IMR-90 (cell line): ENCODE measurements around the gene PLCH1. TPM values are rescaled to one million over a fixed set of nuclear protein-coding genes. Genes with fewer than 3 reads are reported as not detected.

Source experiments
- ATAC-seq: fragments of 200-7000 bp; cut with Tn5 transposase; 2 replicates; pipeline ENCODE4 v1.9.1; 2020; ENCODE audit warnings: low read depth, mild to moderate bottlenecking, moderate library complexity
- BruUV-seq: library from RNA; stranded (reverse); fragments of 400-500 nt; replicated peaks from 2 replicates; lab custom pipeline; 2021; lab: Mats Ljungman, UMichigan
- CTCF ChIA-PET: fragments of 300-600 bp; formaldehyde crosslinking; extraction: SDS; loops from one replicate; lab custom pipeline; 2021; ENCODE audit warnings: antibody characterized with exemption; lab: Yijun Ruan, JAX
- POLR2A ChIA-PET: fragments of 300-600 bp; sonication (Branson Sonifier 250); formaldehyde crosslinking; loops from one replicate; lab custom pipeline; 2022; ENCODE audit warnings: antibody characterized with exemption; ENCODE audit not compliant: unreplicated experiment; lab: Charles Lee
- DNase-seq: peaks from one replicate; pipeline ENCODE4 v3.0.0; 2013
- H2AFZ ChIP-seq: replicated peaks from 2 replicates; pipeline ENCODE3; 2013; ENCODE audit warnings: low read length, mild to moderate bottlenecking; ENCODE audit not compliant: poor library complexity
- H2AK5ac ChIP-seq: 2 replicates; pipeline ENCODE4 v1.6.1; 2013; ENCODE audit warnings: low read depth, low read length, inconsistent platforms
- H2AK9ac ChIP-seq: replicated peaks from 2 replicates; pipeline ENCODE3; 2013; ENCODE audit warnings: mild to moderate bottlenecking, low read depth, low read length, moderate library complexity; ENCODE audit not compliant: poor library complexity
- H2BK120ac ChIP-seq: 2 replicates; pipeline ENCODE4 v1.6.1; 2013; ENCODE audit warnings: low read depth, low read length, inconsistent platforms
- H2BK15ac ChIP-seq: 3 replicates; pipeline ENCODE4 v1.6.1; 2013; ENCODE audit warnings: low read depth, low read length, inconsistent platforms
- H2BK20ac ChIP-seq: 2 replicates; pipeline ENCODE4 v1.6.1; 2013; ENCODE audit warnings: low read depth, mild to moderate bottlenecking, inconsistent platforms, low read length, moderate library complexity
- H2BK5ac ChIP-seq: 2 replicates; pipeline ENCODE4 v1.6.1; 2013; ENCODE audit warnings: mild to moderate bottlenecking, low read depth, low read length, inconsistent platforms; ENCODE audit not compliant: poor library complexity, severe bottlenecking
- H3K14ac ChIP-seq: replicated peaks from 2 replicates; pipeline ENCODE4 v1.6.1; 2013; ENCODE audit warnings: low read depth, low read length, inconsistent platforms
- H3K18ac ChIP-seq: 2 replicates; pipeline ENCODE4 v1.6.1; 2013; ENCODE audit warnings: low read depth, low read length, control low read depth
- H3K23ac ChIP-seq: 2 replicates; pipeline ENCODE4 v1.6.1; 2013; ENCODE audit warnings: low read depth, low read length, inconsistent platforms
- H3K27ac ChIP-seq: 2 replicates; pipeline ENCODE4 v1.5.1; 2013; ENCODE audit warnings: mild to moderate bottlenecking, control low read depth, low read length; ENCODE audit not compliant: insufficient read depth
- H3K27me3 ChIP-seq: 2 replicates; pipeline ENCODE4 v1.6.1; 2013; ENCODE audit warnings: low read length; ENCODE audit not compliant: control insufficient read depth, insufficient read depth
- H3K36me3 ChIP-seq: 2 replicates; pipeline ENCODE4 v1.6.1; 2013; ENCODE audit warnings: low read length, mixed read lengths; ENCODE audit not compliant: control insufficient read depth, insufficient read depth
- H3K4ac ChIP-seq: 2 replicates; pipeline ENCODE4 v1.6.1; 2013; ENCODE audit warnings: low read depth, low read length, inconsistent platforms
- H3K4me1 ChIP-seq: 2 replicates; pipeline ENCODE4 v1.6.1; 2013; ENCODE audit warnings: low read length, mixed read lengths; ENCODE audit not compliant: control insufficient read depth, insufficient read depth
- H3K4me2 ChIP-seq: 2 replicates; pipeline ENCODE4 v1.6.1; 2013; ENCODE audit warnings: low read depth, mild to moderate bottlenecking, control low read depth, low read length, moderate library complexity
- H3K4me3 ChIP-seq: 2 replicates; pipeline ENCODE4 v1.5.1; 2013; ENCODE audit warnings: low read depth, mild to moderate bottlenecking, control low read depth, low read length, moderate library complexity; ENCODE audit not compliant: insufficient read depth
- H3K56ac ChIP-seq: 2 replicates; pipeline ENCODE4 v1.6.1; 2013; ENCODE audit warnings: low read length, inconsistent platforms; ENCODE audit not compliant: insufficient read depth; ENCODE audit errors: extremely low read depth
- H3K79me1 ChIP-seq, 2 experiments: 2 replicates each; pipeline ENCODE4 v1.6.1; 2013; ENCODE audit warnings: low read length in 2 of 2, inconsistent platforms in 1 of 2, low read depth in 1 of 2
- H3K9ac ChIP-seq: 2 replicates; pipeline ENCODE4 v1.6.1; 2013; ENCODE audit warnings: low read depth, low read length, control low read depth
- H3K9me1 ChIP-seq: 2 replicates; pipeline ENCODE4 v1.6.1; 2013; ENCODE audit warnings: low read length, inconsistent platforms; ENCODE audit not compliant: insufficient read depth
- H3K9me3 ChIP-seq: 2 replicates; pipeline ENCODE4 v1.6.1; 2013; ENCODE audit warnings: low read length; ENCODE audit not compliant: control insufficient read depth, insufficient read depth
- H4K20me1 ChIP-seq: 2 replicates; pipeline ENCODE4 v1.6.1; 2013; ENCODE audit warnings: low read length, inconsistent platforms; ENCODE audit not compliant: insufficient read depth
- H4K5ac ChIP-seq: 2 replicates; pipeline ENCODE4 v1.6.1; 2013; ENCODE audit warnings: mild to moderate bottlenecking, low read depth, low read length, control low read depth
- H4K8ac ChIP-seq, 2 experiments: 2 replicates each; pipeline ENCODE4 v1.6.1; 2013; ENCODE audit warnings: low read depth in 2 of 2, low read length in 2 of 2, control low read depth in 1 of 2, inconsistent platforms in 1 of 2
- H4K91ac ChIP-seq: 2 replicates; pipeline ENCODE4 v1.6.1; 2013; ENCODE audit warnings: low read depth, low read length, inconsistent platforms; ENCODE audit not compliant: insufficient read depth
- BHLHE40 ChIP-seq: fragments of 150-350 bp; IDR thresholded peaks from 2 replicates; pipeline ENCODE4 v1.6.1; 2016; ENCODE audit warnings: mild to moderate bottlenecking, low read depth, low read length
- CEBPB ChIP-seq: IDR thresholded peaks from 2 replicates; pipeline ENCODE4 v1.6.1; 2012; ENCODE audit warnings: low read depth, low read length, improper control_type of control experiment
- CHD1 ChIP-seq: IDR thresholded peaks from 2 replicates; pipeline ENCODE4 v1.6.1; 2012; ENCODE audit warnings: low read depth, low read length, improper control_type of control experiment
- CTCF ChIP-seq: conservative IDR thresholded peaks from 2 replicates; pipeline ENCODE4 v1.5.1; 2012; ENCODE audit warnings: mild to moderate bottlenecking, low read depth, low read length, improper control_type of control experiment
- FOS ChIP-seq: fragments of 150-350 bp; IDR thresholded peaks from 2 replicates; pipeline ENCODE4 v1.6.1; 2016; ENCODE audit warnings: low read depth, low read length
- MAFK ChIP-seq: IDR thresholded peaks from 2 replicates; pipeline ENCODE4 v1.6.1; 2012; ENCODE audit warnings: low read depth, low read length, improper control_type of control experiment
- MAZ ChIP-seq: IDR thresholded peaks from 2 replicates; pipeline ENCODE4 v1.6.1; 2012; ENCODE audit warnings: low read depth, mild to moderate bottlenecking, low read length, improper control_type of control experiment, moderate library complexity, borderline replicate concordance
- MXI1 ChIP-seq: IDR thresholded peaks from 2 replicates; pipeline ENCODE4 v1.6.1; 2012; ENCODE audit warnings: low read depth, mild to moderate bottlenecking, low read length, moderate library complexity, borderline replicate concordance
- NFE2L2 ChIP-seq: fragments of 150-350 bp; IDR thresholded peaks from 2 replicates; pipeline ENCODE4 v1.6.1; 2016; ENCODE audit warnings: low read depth, mild to moderate bottlenecking, low read length
- POLR2A ChIP-seq: IDR thresholded peaks from 2 replicates; pipeline ENCODE4 v1.6.1; 2012; ENCODE audit warnings: mild to moderate bottlenecking, low read depth, low read length
- RAD21 ChIP-seq: IDR thresholded peaks from 2 replicates; pipeline ENCODE4 v1.6.1; 2012; ENCODE audit warnings: low read length, improper control_type of control experiment
- RCOR1 ChIP-seq: IDR thresholded peaks from 2 replicates; pipeline ENCODE4 v1.6.1; 2012; ENCODE audit warnings: mild to moderate bottlenecking, low read length, improper control_type of control experiment; ENCODE audit not compliant: insufficient replicate concordance
- RFX5 ChIP-seq: IDR thresholded peaks from 2 replicates; pipeline ENCODE4 v1.8.0; 2012; ENCODE audit warnings: low read depth, mild to moderate bottlenecking, low read length, moderate library complexity
- SMC3 ChIP-seq: fragments of 150-350 bp; IDR thresholded peaks from 2 replicates; pipeline ENCODE4 v1.6.1; 2016; ENCODE audit warnings: low read depth, mild to moderate bottlenecking, antibody characterized with exemption, low read length, moderate library complexity
- WGBS, 2 experiments: methylation state at CpG; one replicate each; pipeline versions ENCODE4 v1.1.5 to v1.1.7; 2013; ENCODE audit warnings: missing lambda C conversion rate in 2 of 2; ENCODE audit not compliant: insufficient read length in 1 of 2; ENCODE audit errors: extremely low coverage in 2 of 2; 5-methylcytosine and 5-hydroxymethylcytosine counted together
- dilution Hi-C: fragments of 300-500 bp; cut with HindIII; formaldehyde crosslinking; loops from one replicate; pipeline ENCODE4 v1.14.3; 2018; ENCODE audit warnings: low sequenced_read_pairs; ENCODE audit not compliant: unreplicated experiment
- in situ Hi-C: fragments of 300-500 bp; cut with MboI; formaldehyde crosslinking; loops from 3 replicates; pipeline ENCODE4 v1.14.3; 2019; ENCODE audit warnings: low sequenced_read_pairs, inconsistent platforms, mixed read lengths
- intact Hi-C: fragments of 100-400 bp; cut with micrococcal nuclease; formaldehyde crosslinking; loops from 2 replicates; pipeline ENCODE4 v1.10.0; 2022
- polyA plus RNA-seq, 3 experiments: library from polyadenylated mRNA; depleted of rRNA; stranded (reverse); fragments of >200 nt; gene quantifications; 2 replicates each; pipeline ENCODE4 v1.2.3, GENCODE V29; 2012; ENCODE audit warnings: low replicate concordance in 1 of 3
- total RNA-seq: library from RNA; depleted of rRNA; stranded (reverse); fragments of >200 nt; gene quantifications from 2 replicates; pipeline ENCODE4 v1.2.3, GENCODE V29; 2012
- TF ChIP-seq, protein P1 (sequence below): fragments of 150-350 bp; IDR thresholded peaks from 2 replicates; pipeline ENCODE4 v1.6.1; 2017; ENCODE audit warnings: mild to moderate bottlenecking, antibody characterized with exemption, low read length, low read depth

The PLCH1 gene
- total and polyA plus RNA-seq, 2 of the 4 experiments (the other 2 are of a cell fraction), result not detected

- dilution Hi-C loops, result no loop called here
- no peak overlapping the region for H2AFZ ChIP-seq
- H2BK120ac ChIP-seq, result no peak overlapping the region
- H4K8ac ChIP-seq, result no peak overlapping the region
- H4K5ac ChIP-seq, result no peak overlapping the region
- ChIA-PET CTCF (interaction anchor here (1.1 kb wide), 1 partner anchor 45 kb away, joined by 4 read pairs; the partner anchor contains the start of gene C3orf33), POLR2A (no interaction called here)
- no peak for DNase-seq
- H3K4me1 ChIP-seq, result no peaks in the 10 kb centered on the region
- in situ Hi-C loops, result no loop called here
- no peak for ATAC-seq
- TF ChIP-seq, protein P1, sequence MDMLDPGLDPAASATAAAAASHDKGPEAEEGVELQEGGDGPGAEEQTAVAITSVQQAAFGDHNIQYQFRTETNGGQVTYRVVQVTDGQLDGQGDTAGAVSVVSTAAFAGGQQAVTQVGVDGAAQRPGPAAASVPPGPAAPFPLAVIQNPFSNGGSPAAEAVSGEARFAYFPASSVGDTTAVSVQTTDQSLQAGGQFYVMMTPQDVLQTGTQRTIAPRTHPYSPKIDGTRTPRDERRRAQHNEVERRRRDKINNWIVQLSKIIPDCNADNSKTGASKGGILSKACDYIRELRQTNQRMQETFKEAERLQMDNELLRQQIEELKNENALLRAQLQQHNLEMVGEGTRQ, result no peak
- TF ChIP-seq CTCF, result no peak
- TF ChIP-seq CHD1, result no peak
- no peak for TF ChIP-seq MAZ
- no peak for TF ChIP-seq RAD21
- TF ChIP-seq NFE2L2, result no peak
- no peak for TF ChIP-seq FOS
- TF ChIP-seq CEBPB, result no peak
- TF ChIP-seq RCOR1, result no peak
- no peak for TF ChIP-seq MXI1
- no peak for TF ChIP-seq RFX5
- TF ChIP-seq MAFK, result no peak
- TF ChIP-seq SMC3, result no peak
- no peak for TF ChIP-seq BHLHE40
- TF ChIP-seq POLR2A, result no peak
- H3K4me2 ChIP-seq, result no peak overlapping the region
- no peaks in the 10 kb centered on the region for H3K9me3 ChIP-seq
- no peaks in the 10 kb centered on the region for H3K9me1 ChIP-seq
- H2BK5ac ChIP-seq, result no peak overlapping the region
- no peaks in the 10 kb centered on the region for H3K27me3 ChIP-seq
- H3K14ac ChIP-seq, result no peak overlapping the region
- H3K23ac ChIP-seq, result no peak overlapping the region
- H3K18ac ChIP-seq, result no peak overlapping the region
- no peak overlapping the region for H2AK9ac ChIP-seq
- H3K27ac ChIP-seq, result no peak overlapping the region
- H3K79me1 ChIP-seq, result no peaks in the 10 kb centered on the region
- WGBS, 2 experiments, result no CpG with 5 or more reads among the region's 4 CpGs
- H4K20me1 ChIP-seq, result no peaks in the 10 kb centered on the region
- no peak overlapping the region for H3K9ac ChIP-seq
- intact Hi-C loops, result no loop called here
- H3K4me3 ChIP-seq, result no peak overlapping the region
- H2BK15ac ChIP-seq, result no peak overlapping the region
- H3K4ac ChIP-seq, result no peak overlapping the region
- H2AK5ac ChIP-seq, result no peak overlapping the region
- H4K91ac ChIP-seq, result no peak overlapping the region
- H2BK20ac ChIP-seq, result no peak overlapping the region
- no peak overlapping the region for H3K56ac ChIP-seq
- BruUV-seq, result no TSS peak
- no peaks in the 10 kb centered on the region for H3K36me3 ChIP-seq
These were observed 15.8 kb upstream of the PLCH1 start for GRCh38 chr3:155760653-155761052.
